ENCODE measurements around the gene BUB1. TPM values are rescaled to one million over a fixed set of nuclear protein-coding genes. Genes with fewer than 3 reads are reported as not detected.

The BUB1 gene
- polyA plus RNA-seq, 2 of the 4 experiments (the other 2 are of a cell fraction): 36.9 to 65.5 TPM

GRCh38 chr2:110725370-110725769, 47.5 kb upstream of the BUB1 start (continued):
- TF ChIP-seq HOXB5 (CRISPR knock-in tag; IDR thresholded peaks at IDR 0.05): no peak

- H3K9me3 ChIP-seq: no peaks in the 10 kb centered on the region
- CTCF ChIA-PET: no interaction called here
- no peak overlapping the region for H3K4me3 ChIP-seq
- H3K4me2 ChIP-seq: no peak overlapping the region
- no peak overlapping the region for H3K27ac ChIP-seq
- no peaks in the 10 kb centered on the region for H3K4me1 ChIP-seq
- no peak for ATAC-seq
- TF ChIP-seq EHMT2 (IDR thresholded peaks at IDR 0.05; ENCODE audit: low read depth): no peak
- TF ChIP-seq RAD21 (conservative IDR thresholded peaks at IDR 0.05 in 1 of 2, IDR thresholded peaks at IDR 0.05 in 1 of 2): no peak
- no peak for TF ChIP-seq ZC3H11A (IDR thresholded peaks at IDR 0.05)
- TF ChIP-seq MAZ (IDR thresholded peaks at IDR 0.05; ENCODE audit: borderline replicate concordance, low read depth, low read length): no peak
- TF ChIP-seq TFCP2L1 (CRISPR knock-in tag; IDR thresholded peaks at IDR 0.05): no peak
- no peak for TF ChIP-seq KDM1A (IDR thresholded peaks at IDR 0.05; ENCODE audit: low read depth)
- no peak for TF ChIP-seq CHD2 (IDR thresholded peaks at IDR 0.05; ENCODE audit: low read length, partially characterized antibody)
- no peak for TF ChIP-seq EP300 (IDR thresholded peaks at IDR 0.05)
- TF ChIP-seq MYC (IDR thresholded peaks at IDR 0.05; ENCODE audit: borderline replicate concordance, low read length): no peak
- no peak for TF ChIP-seq RNF2 (IDR thresholded peaks at IDR 0.05; ENCODE audit: borderline replicate concordance, low read depth)
- no peak for TF ChIP-seq POLR2AphosphoS2 (conservative IDR thresholded peaks at IDR 0.05; ENCODE audit: low read length)
- TF ChIP-seq ESRRA (IDR thresholded peaks at IDR 0.05; ENCODE audit: borderline replicate concordance, low read length): no peak
- no peak for TF ChIP-seq FOXS1 (CRISPR knock-in tag; IDR thresholded peaks at IDR 0.05)
- TF ChIP-seq PHF8 (IDR thresholded peaks at IDR 0.05; ENCODE audit: borderline replicate concordance, low read depth): no peak
- no peak for TF ChIP-seq ZSCAN20 (CRISPR knock-in tag; IDR thresholded peaks at IDR 0.05)
- TF ChIP-seq SREBF2 (IDR thresholded peaks at IDR 0.05): no peak
- no peak for TF ChIP-seq ZFP36 (IDR thresholded peaks at IDR 0.05; ENCODE audit: borderline replicate concordance, partially characterized antibody)
- no peak for TF ChIP-seq KDM5A (IDR thresholded peaks at IDR 0.05)
- TF ChIP-seq ELK1 (IDR thresholded peaks at IDR 0.05; ENCODE audit: low read depth, low read length): no peak
- no peak for TF ChIP-seq CTCF (IDR thresholded peaks at IDR 0.05)
- DNase-seq (ENCODE audit: low read depth in 1 of 2, low spot score in 1 of 2): no peak
- POLR2A ChIA-PET: no interaction called here
- FAIRE-seq: no peak
- 23% methylated on average over 2 of the region's 2 CpGs for whole genome bisulfite sequencing (ENCODE audit: missing lambda C conversion rate)
Observed at GRCh38 chr2:110724820-110725219, 47.0 kb upstream of the BUB1 start.

GRCh38 chr2:110720547-110720946, 42.7 kb upstream of the BUB1 start:
- ChIA-PET CTCF (interaction anchor here (0.6 kb wide), 1 partner anchor 1261 kb away, joined by 3 read pairs; no protein-coding TSS in a partner anchor), POLR2A (no interaction called here)
- Histone ChIP-seq H3K4me2 (no peak overlapping the region), H3K27ac (no peak overlapping the region), H3K4me3 (no peak overlapping the region), H3K4me1 (no peaks in the 10 kb centered on the region), H3K9me3 (no peaks in the 10 kb centered on the region)
- FAIRE-seq (no peak), ATAC-seq (no peak), DNase-seq (ENCODE audit: low read depth in 1 of 2, low spot score in 1 of 2) (no peak)
- WGBS (ENCODE audit: missing lambda C conversion rate): 48% methylated on average over 5 of the region's 5 CpGs
- no peak for TF ChIP-seq PHF8 (IDR thresholded peaks at IDR 0.05; ENCODE audit: borderline replicate concordance, low read depth)
- no peak for TF ChIP-seq KDM5A (IDR thresholded peaks at IDR 0.05)
- no peak for TF ChIP-seq TP53 (CRISPR knock-in tag; IDR thresholded peaks at IDR 0.05)
- TF ChIP-seq KDM1A (IDR thresholded peaks at IDR 0.05; ENCODE audit: low read depth): no peak
- TF ChIP-seq CEBPB (IDR thresholded peaks at IDR 0.05): no peak
- no peak for TF ChIP-seq EHF (CRISPR knock-in tag; IDR thresholded peaks at IDR 0.05)
- no peak for TF ChIP-seq HDAC2 (IDR thresholded peaks at IDR 0.05)
- TF ChIP-seq FOSB (CRISPR knock-in tag; IDR thresholded peaks at IDR 0.05): no peak
- no peak for TF ChIP-seq REST (IDR thresholded peaks at IDR 0.05)
- no peak for TF ChIP-seq HOXB5 (CRISPR knock-in tag; IDR thresholded peaks at IDR 0.05)
- no peak for TF ChIP-seq CBX2 (IDR thresholded peaks at IDR 0.05; ENCODE audit: borderline replicate concordance, low read depth)

Measured in A549 (cell line).